Measurements from ENCODE around the gene PADI2. TPM values are rescaled to one million over a fixed set of nuclear protein-coding genes. Genes with fewer than 3 reads are reported as not detected.

PADI2 gene
- total and polyA plus RNA-seq, 2 of the 8 experiments (the other 6 are each of a cell fraction or from before 2014, with no cell fraction given): 1.6 to 7.5 TPM

DNA sequence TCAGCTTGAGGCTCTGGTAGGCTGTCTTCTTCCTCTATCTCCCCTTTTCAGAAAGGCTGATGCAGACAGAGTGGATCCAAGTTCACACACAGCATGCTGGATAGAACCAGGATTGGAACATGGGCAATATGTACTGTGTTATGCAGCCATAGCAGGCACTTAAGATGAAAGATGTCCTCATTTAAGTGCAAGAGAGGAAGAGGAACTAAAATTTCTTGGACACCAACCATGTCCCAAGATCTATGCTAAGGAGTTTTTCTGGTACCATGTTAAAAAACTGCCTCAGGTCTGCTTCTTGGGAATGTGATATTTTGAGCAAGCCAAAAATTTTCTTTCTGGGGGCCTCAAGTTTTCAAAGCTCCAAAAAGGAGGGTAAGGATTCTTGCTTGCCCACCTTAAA is 66.6 kb downstream of the PADI2 start (continued):
- TF ChIP-seq, protein P1, sequence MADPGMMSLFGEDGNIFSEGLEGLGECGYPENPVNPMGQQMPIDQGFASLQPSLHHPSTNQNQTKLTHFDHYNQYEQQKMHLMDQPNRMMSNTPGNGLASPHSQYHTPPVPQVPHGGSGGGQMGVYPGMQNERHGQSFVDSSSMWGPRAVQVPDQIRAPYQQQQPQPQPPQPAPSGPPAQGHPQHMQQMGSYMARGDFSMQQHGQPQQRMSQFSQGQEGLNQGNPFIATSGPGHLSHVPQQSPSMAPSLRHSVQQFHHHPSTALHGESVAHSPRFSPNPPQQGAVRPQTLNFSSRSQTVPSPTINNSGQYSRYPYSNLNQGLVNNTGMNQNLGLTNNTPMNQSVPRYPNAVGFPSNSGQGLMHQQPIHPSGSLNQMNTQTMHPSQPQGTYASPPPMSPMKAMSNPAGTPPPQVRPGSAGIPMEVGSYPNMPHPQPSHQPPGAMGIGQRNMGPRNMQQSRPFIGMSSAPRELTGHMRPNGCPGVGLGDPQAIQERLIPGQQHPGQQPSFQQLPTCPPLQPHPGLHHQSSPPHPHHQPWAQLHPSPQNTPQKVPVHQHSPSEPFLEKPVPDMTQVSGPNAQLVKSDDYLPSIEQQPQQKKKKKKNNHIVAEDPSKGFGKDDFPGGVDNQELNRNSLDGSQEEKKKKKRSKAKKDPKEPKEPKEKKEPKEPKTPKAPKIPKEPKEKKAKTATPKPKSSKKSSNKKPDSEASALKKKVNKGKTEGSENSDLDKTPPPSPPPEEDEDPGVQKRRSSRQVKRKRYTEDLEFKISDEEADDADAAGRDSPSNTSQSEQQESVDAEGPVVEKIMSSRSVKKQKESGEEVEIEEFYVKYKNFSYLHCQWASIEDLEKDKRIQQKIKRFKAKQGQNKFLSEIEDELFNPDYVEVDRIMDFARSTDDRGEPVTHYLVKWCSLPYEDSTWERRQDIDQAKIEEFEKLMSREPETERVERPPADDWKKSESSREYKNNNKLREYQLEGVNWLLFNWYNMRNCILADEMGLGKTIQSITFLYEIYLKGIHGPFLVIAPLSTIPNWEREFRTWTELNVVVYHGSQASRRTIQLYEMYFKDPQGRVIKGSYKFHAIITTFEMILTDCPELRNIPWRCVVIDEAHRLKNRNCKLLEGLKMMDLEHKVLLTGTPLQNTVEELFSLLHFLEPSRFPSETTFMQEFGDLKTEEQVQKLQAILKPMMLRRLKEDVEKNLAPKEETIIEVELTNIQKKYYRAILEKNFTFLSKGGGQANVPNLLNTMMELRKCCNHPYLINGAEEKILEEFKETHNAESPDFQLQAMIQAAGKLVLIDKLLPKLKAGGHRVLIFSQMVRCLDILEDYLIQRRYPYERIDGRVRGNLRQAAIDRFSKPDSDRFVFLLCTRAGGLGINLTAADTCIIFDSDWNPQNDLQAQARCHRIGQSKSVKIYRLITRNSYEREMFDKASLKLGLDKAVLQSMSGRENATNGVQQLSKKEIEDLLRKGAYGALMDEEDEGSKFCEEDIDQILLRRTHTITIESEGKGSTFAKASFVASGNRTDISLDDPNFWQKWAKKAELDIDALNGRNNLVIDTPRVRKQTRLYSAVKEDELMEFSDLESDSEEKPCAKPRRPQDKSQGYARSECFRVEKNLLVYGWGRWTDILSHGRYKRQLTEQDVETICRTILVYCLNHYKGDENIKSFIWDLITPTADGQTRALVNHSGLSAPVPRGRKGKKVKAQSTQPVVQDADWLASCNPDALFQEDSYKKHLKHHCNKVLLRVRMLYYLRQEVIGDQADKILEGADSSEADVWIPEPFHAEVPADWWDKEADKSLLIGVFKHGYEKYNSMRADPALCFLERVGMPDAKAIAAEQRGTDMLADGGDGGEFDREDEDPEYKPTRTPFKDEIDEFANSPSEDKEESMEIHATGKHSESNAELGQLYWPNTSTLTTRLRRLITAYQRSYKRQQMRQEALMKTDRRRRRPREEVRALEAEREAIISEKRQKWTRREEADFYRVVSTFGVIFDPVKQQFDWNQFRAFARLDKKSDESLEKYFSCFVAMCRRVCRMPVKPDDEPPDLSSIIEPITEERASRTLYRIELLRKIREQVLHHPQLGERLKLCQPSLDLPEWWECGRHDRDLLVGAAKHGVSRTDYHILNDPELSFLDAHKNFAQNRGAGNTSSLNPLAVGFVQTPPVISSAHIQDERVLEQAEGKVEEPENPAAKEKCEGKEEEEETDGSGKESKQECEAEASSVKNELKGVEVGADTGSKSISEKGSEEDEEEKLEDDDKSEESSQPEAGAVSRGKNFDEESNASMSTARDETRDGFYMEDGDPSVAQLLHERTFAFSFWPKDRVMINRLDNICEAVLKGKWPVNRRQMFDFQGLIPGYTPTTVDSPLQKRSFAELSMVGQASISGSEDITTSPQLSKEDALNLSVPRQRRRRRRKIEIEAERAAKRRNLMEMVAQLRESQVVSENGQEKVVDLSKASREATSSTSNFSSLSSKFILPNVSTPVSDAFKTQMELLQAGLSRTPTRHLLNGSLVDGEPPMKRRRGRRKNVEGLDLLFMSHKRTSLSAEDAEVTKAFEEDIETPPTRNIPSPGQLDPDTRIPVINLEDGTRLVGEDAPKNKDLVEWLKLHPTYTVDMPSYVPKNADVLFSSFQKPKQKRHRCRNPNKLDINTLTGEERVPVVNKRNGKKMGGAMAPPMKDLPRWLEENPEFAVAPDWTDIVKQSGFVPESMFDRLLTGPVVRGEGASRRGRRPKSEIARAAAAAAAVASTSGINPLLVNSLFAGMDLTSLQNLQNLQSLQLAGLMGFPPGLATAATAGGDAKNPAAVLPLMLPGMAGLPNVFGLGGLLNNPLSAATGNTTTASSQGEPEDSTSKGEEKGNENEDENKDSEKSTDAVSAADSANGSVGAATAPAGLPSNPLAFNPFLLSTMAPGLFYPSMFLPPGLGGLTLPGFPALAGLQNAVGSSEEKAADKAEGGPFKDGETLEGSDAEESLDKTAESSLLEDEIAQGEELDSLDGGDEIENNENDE (IDR thresholded peaks at IDR 0.05; ENCODE audit: insufficient replicate concordance, low read length): no peak
